GM19324 (cell line): ENCODE measurements around the gene TCF15.

ENCODE experiments used
- ATAC-seq: cut with Tn5 transposase; IDR thresholded peaks from one replicate; pipeline ENCODE4 v1.9.1; 2021; ENCODE audit warnings: mild to moderate bottlenecking, moderate library complexity; ENCODE audit not compliant: unreplicated experiment, low FRiP score

TCF15 gene

DNA sequence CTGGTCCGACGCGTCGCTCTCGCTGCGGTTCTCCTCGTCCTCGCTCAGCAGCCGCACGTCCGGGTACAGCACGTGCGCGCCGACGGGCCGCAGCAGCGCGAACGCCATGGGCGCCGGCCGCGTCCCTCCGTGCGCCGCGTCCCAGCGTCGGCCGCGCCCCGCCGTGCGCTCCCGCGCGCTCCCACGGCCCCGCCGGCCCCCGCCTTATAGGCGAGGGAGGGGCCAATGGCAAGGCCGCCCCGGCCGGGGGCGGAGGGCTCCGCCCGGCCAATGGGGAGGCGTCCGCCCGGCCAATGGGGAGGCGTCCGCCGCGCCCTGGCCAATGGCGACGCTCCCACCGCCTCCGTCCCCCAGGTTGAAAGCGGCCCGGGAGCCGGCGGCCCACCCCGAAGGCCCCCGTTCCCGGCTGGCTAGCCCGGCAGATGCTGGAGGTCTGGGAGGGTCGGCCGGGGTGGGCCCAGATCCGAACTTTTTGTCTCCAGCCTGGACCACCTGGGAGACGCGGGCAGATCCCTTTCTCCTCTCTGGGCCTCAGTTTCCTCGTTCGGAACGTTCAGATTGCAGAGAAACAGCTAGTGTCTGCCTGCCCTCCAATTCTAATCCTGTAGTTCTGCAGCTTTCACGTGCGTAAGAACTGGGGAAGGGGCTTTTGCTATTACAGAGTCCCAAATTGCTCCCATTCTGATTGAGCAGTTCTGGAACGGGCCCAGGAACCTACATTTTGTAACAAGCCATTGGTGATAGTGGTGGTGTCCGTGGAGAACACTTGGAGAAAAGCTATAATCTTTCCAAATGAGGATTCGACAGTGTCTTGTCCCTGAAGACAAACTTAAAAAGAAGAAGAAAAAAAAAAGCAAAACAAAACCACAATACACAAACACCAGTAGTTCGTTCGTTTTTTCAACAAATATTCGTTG is at the start of gene TCF15:
Gene TCF15 (minus strand): TSS at position 180 of the 917 bp plus-strand sequence. CDS start 72 bp downstream, at position 108.
- no peak for ATAC-seq

- no peak for ATAC-seq
These were observed 48.7 kb upstream of the TCF15 start for GRCh38 chr20:658731-659291.

DNA sequence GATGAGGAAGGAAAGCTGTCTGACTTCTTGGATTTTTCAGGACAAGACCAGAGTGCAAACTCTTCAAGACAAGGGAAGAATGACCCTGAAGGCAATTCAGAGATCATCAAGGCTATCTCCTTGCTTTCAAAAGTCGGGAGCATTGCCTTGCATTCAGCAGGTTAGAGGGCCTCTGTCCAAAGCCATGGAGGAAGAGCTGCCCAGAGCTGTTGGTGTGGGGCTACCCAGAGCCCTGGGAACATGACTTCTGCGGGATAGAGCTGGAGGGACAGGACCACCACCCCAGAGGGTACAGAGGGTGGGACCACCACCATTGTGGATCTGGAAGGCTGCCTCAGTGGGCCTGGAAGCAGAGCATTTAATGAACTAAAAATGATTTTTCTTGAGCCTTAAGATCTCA is 48.1 kb upstream of the TCF15 start:
- ATAC-seq, result no peak

GRCh38 chr20:655726-656624 is 45.9 kb upstream of the TCF15 start:
- no peak for ATAC-seq

GRCh38 chr20:654417-654750 is 44.3 kb upstream of the TCF15 start:
- no peak for ATAC-seq

- ATAC-seq, result no peak
These were observed 43.7 kb upstream of the TCF15 start for GRCh38 chr20:653590-654416.

- ATAC-seq, result peak; percentile 76
These were observed 43.0 kb upstream of the TCF15 start, which contains the start of gene SRXN1 for GRCh38 chr20:653110-653589. TSS of gene SRXN1 (minus strand) at chr20:653200. CDS start at chr20:653185, 15 bp downstream.

GRCh38 chr20:652615-653109 is 42.6 kb upstream of the TCF15 start:
- no peak for ATAC-seq

DNA sequence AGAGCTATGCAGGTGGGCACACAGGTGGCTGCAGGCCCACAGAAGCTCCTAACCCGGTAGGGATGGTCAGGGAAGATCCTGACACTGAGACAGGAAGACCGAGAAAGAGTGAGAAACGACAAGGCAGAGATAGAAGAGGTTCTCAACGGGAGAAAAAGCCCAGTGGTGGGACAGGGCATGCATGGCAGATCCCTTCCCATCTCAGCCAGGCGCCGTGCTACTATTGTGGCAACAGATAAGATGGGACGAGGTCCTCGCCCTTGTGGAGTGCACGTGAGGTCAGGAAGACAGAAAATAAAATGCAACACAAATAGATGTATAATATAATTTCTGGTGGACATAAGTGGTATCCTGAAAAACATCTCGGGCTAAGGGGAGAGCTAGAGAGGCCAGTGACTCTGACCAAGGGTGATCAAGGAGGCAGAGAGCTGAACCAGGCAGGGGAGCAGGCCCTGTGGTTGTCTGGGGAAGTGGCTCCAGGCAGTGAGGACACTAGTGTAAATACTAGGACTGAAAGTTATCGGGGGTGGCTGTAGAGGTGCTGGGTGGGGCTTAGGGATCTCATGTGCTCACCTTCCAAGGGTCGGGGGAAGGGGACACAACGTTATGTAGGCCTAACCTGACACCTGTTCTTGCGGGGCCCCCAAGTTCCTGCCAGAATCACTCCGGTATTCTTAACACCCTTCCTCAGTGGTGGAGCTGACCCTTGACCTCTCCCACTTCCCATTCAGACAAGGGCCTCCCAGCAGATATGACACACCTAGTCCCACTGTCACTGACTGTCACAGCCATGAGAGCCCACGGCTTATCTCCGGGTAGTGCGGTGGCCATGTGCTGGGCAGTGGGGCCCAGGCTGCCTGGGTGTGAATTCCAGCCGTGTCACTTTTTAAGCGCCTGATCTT is 41.9 kb upstream of the TCF15 start:
- ATAC-seq, result no peak

DNA sequence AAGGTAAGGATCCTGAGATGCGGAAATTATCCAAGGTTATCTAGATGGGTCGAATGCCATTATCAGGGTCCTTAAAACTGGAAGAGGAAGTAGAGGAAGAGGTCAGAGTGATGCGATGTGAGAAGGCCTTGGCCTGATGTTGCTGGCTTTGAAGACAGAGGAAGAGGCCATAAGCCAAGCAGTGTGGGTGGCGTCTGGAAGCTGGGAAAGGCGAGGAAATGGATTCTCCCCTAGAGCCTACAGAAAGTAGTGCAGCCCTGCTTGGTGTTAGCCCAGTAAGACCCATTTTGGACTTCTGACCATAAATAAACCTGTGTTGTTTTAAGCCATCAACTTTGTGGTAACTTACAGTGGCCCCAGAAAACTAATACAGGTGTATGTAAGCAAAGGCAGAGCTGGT is 40.8 kb upstream of the TCF15 start:
- no peak for ATAC-seq

- no peak for ATAC-seq
These were observed 40.2 kb upstream of the TCF15 start for GRCh38 chr20:650281-650680.

DNA sequence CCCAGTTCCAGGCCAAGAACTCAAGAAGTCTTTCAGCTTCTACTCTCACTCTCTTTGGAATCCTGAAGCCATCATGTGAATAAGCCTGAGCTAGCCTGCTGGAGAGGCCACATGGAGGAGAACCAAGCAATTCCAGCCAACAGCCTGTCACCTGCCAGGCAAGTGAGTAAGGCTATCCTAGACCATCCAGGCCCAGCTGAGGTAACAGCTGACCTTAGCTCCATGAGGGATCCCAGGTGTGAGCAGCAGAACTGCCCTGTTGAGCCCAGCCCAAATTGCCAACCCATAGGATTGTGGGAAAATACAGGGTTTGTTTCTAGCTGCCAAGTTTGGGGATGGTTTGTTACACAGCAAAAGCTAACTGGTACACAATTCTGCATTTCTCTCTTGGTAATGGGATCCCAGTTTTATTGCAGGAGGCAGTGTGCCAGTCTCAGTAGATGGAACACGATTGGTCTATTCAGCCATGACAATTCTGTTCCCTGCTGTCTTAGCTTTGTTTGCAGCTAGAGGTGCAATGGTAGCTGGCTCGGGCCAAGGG is 37.4 kb upstream of the TCF15 start:
- no peak for ATAC-seq

DNA sequence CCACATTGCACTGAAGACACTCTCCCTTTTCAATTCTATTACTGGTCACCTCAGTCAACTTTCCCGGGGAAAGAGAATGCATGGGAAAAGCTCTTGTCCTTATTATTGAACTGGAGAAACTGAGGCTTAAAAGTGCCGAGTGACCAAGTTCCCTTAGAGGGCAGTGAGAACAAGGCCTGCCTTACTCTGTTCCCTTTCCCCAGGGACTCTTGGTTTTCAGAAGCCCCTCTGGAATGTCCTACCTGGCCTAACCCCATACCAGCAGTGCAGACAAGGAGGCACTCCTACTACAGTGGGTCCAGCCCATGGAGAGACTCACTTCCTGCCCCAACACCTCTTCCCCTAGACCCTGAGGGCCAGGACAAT is 36.7 kb upstream of the TCF15 start:
- no peak for ATAC-seq

GRCh38 chr20:646107-646867 is 36.2 kb upstream of the TCF15 start:
- no peak for ATAC-seq

- no peak for ATAC-seq
These were observed 35.4 kb upstream of the TCF15 start for GRCh38 chr20:645318-646106.

DNA sequence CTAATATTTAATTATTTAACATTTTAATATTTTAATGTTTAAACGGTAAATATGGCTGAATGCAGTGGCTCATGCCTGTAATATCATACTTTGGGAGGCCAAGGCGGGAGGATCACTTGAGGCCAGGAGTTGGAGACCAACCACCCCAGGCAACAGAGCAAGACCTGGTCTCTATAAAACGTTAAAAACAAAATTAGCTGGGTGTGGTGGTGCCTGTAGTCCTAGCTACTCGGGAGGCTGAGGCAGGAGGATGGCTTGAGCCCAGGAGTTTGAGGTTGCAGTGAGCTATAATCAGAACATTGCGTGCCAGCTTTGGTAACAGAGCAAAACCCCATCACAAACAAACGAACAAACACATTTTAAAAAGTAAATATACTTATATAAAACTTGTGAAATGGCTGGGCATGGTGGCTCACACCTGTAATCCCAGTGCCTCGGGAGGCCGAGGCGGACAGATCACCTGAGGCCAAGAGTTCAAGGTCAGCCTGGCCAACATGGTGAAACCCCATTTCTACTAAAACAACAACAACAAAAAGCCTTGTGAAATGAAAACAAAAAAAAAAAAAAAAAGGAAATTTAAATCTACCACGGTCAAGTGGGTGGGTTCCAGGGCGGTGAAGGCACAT is 34.7 kb upstream of the TCF15 start:
- no peak for ATAC-seq
